Left cardiac atrium (tissue), 2 donors: ENCODE measurements around the gene PRRX1. TPM values are rescaled to one million over a fixed set of nuclear protein-coding genes. Genes with fewer than 3 reads are reported as not detected.

Source experiments
- total RNA-seq, 2 donors: library from RNA; stranded (reverse); fragmentation: NEBNext Ultra II Directional; extraction: Animal tissue kit (Norgen Biotek cat#: 25700); gene quantifications; one replicate each; pipeline ENCODE4 v1.2.1, GENCODE V29; 2021
- donor health status: DM: no; HTN: yes; CAD: no; lungs with severe emphysema.
- donor health status: DM: yes; HTN: yes; CAD: no.

PRRX1 gene
- total RNA-seq, 2 donors from 2014 or later, result 31.4 to 38.6 TPM

Other genes starting within 250 kb of the PRRX1 start
- gene GORAB, start 132.0 kb upstream of the PRRX1 start, total RNA-seq, result 1 to 10 TPM; 7.0 to 8.3 TPM